ENCODE measurements around the gene FAM117A.
"Not testable (repeated sequence)": the region's sequence is repeated elsewhere in the genome, so short reads cannot be mapped to it uniquely, and the experiment has no call there.

DNA sequence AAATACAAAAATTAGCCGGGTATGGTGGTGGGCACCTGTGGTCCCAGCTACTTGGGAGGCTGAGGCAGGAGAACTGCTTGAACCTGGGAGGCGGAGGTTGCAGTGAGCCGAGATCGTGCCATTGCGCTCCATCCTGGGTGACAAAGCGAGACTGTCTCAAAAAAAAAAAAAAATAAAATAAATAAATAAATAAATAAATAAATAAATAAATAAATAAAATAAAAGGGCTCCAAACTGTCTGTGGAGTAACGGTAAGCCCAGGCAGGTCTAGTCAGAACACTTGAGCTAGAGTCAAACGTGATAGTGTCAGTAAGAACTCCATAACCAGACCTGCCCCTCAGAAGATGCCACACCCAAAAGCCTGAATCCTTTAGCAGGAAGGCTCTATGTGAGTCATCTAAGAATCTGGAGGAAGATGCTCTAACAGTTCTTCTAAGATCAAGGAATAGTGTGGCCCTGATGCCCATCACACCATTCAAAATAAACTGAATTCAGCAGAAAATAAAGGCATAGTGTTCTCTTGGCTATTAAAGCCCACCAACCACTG lies 5.4 kb downstream of the FAM117A start:
- TF ChIP-seq, protein P1, sequence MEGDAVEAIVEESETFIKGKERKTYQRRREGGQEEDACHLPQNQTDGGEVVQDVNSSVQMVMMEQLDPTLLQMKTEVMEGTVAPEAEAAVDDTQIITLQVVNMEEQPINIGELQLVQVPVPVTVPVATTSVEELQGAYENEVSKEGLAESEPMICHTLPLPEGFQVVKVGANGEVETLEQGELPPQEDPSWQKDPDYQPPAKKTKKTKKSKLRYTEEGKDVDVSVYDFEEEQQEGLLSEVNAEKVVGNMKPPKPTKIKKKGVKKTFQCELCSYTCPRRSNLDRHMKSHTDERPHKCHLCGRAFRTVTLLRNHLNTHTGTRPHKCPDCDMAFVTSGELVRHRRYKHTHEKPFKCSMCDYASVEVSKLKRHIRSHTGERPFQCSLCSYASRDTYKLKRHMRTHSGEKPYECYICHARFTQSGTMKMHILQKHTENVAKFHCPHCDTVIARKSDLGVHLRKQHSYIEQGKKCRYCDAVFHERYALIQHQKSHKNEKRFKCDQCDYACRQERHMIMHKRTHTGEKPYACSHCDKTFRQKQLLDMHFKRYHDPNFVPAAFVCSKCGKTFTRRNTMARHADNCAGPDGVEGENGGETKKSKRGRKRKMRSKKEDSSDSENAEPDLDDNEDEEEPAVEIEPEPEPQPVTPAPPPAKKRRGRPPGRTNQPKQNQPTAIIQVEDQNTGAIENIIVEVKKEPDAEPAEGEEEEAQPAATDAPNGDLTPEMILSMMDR (IDR thresholded peaks at IDR 0.05; ENCODE audit: poor library complexity) = not testable (repeated sequence)
- not testable (repeated sequence) for TF ChIP-seq EZH2phosphoT487 (IDR thresholded peaks at IDR 0.05; ENCODE audit: low read depth, severe bottlenecking, unreplicated experiment); EZH2 (IDR thresholded peaks at IDR 0.05; ENCODE audit: borderline replicate concordance)
